B cell (primary cell): Measurements from ENCODE around the gene RPL10. TPM values are rescaled to one million over a fixed set of nuclear protein-coding genes. Genes with fewer than 3 reads are reported as not detected.

Source experiments
- ATAC-seq: fragments of 200-7000 bp; cut with Tn5 transposase; one replicate; pipeline ENCODE4 v1.10.0; 2021; ENCODE audit warnings: low read depth, mild to moderate bottlenecking, moderate number of reproducible peaks, moderate library complexity
- CTCF ChIA-PET: fragments of 350-600 bp; sonication (Branson Sonifier 250); formaldehyde crosslinking; loops from one replicate; lab custom pipeline; 2021; ENCODE audit warnings: antibody characterized with exemption, inconsistent platforms; lab: Charles Lee
- POLR2A ChIA-PET: fragments of 350-600 bp; sonication (Branson Sonifier 250); formaldehyde crosslinking; loops from one replicate; lab custom pipeline; 2021; ENCODE audit warnings: antibody characterized with exemption; lab: Charles Lee
- DNase-seq: peaks from one replicate; pipeline ENCODE4 v3.0.0; 2013
- H2AFZ ChIP-seq: 2 replicates; pipeline ENCODE4 v1.6.1; 2012; ENCODE audit warnings: mild to moderate bottlenecking, low read depth, low read length; ENCODE audit not compliant: insufficient read depth, poor library complexity, severe bottlenecking
- H3K27ac ChIP-seq, 2 donors: 1 replicate in 1 of 2; 2 replicates in 1 of 2; pipeline ENCODE4 v1.5.1; 2012 to 2013; ENCODE audit warnings: low read length in 2 of 2, mild to moderate bottlenecking in 2 of 2, moderate library complexity in 1 of 2
- H3K27me3 ChIP-seq, 4 experiments: fragments of 200-600 bp in 1 of 4; sonication (generic) in 1 of 4; replicated peaks in 1 of 4; 1 replicate in 2 of 4; 2 replicates in 2 of 4; pipeline versions ENCODE4 v1.6.1 to v1.7.0; 2013 to 2016; ENCODE audit warnings: low read length in 3 of 4, mild to moderate bottlenecking in 2 of 4, mixed read lengths in 1 of 4, moderate library complexity in 1 of 4; ENCODE audit not compliant: insufficient read depth in 4 of 4, control insufficient read depth in 3 of 4; ENCODE audit errors: control extremely low read depth in 1 of 4
- H3K36me3 ChIP-seq, 2 experiments: replicated peaks in 1 of 2; 1 replicate in 1 of 2; 2 replicates in 1 of 2; pipeline versions ENCODE4 v1.6.1 to v1.7.1; 2013; ENCODE audit warnings: low read length in 1 of 2; ENCODE audit not compliant: insufficient read depth in 2 of 2, control insufficient read depth in 1 of 2; ENCODE audit errors: control extremely low read depth in 1 of 2, extremely low read depth in 1 of 2
- H3K4me1 ChIP-seq, 2 donors: fragments of 200-600 bp in 1 of 2; sonication (generic) in 1 of 2; 1 replicate in 1 of 2; 2 replicates in 1 of 2; pipeline versions ENCODE4 v1.5.1 to v1.6.1; 2013 to 2017; ENCODE audit warnings: low read length in 2 of 2; ENCODE audit not compliant: control insufficient read depth in 2 of 2, insufficient read depth in 2 of 2
- H3K4me2 ChIP-seq: replicated peaks from 2 replicates; pipeline ENCODE3; 2012; ENCODE audit warnings: mild to moderate bottlenecking, low read depth, low read length; ENCODE audit not compliant: poor library complexity, severe bottlenecking
- H3K4me3 ChIP-seq, 5 experiments: fragments of 200-600 bp in 1 of 5; sonication (generic) in 1 of 5; 1 replicate in 3 of 5; 2 replicates in 2 of 5; pipeline versions ENCODE4 v1.5.1 to v1.7.0; 2011 to 2016; ENCODE audit warnings: low read length in 4 of 5, mild to moderate bottlenecking in 4 of 5, low read depth in 2 of 5, control low read depth in 1 of 5, moderate library complexity in 1 of 5; ENCODE audit not compliant: insufficient read depth in 1 of 5; ENCODE audit errors: control extremely low read depth in 1 of 5, extremely low read depth in 1 of 5
- H3K79me2 ChIP-seq: fragments of 200-600 bp; sonication (generic); one replicate; pipeline ENCODE4 v1.6.0; 2016; ENCODE audit warnings: low read length; ENCODE audit not compliant: control insufficient read depth, insufficient read depth
- H3K9ac ChIP-seq: fragments of 200-600 bp; sonication (generic); 2 replicates; pipeline ENCODE4 v1.6.1; 2017; ENCODE audit warnings: mild to moderate bottlenecking, low read length, moderate library complexity
- H3K9me3 ChIP-seq, 3 donors: one replicate each; pipeline versions ENCODE4 v1.6.1 to v1.7.1; 2013; ENCODE audit warnings: low read length in 2 of 3; ENCODE audit not compliant: control insufficient read depth in 2 of 3, insufficient read depth in 1 of 3; ENCODE audit errors: control extremely low read depth in 1 of 3
- H4K20me1 ChIP-seq: 2 replicates; pipeline ENCODE4 v1.6.0; 2012; ENCODE audit warnings: mild to moderate bottlenecking, low read length; ENCODE audit not compliant: insufficient read depth, control insufficient read depth, poor library complexity, severe bottlenecking
- H3K27ac Mint-ChIP-seq: one replicate; pipeline ENCODE4 v1.8.0; 2021; ENCODE audit warnings: mixed read lengths
- H3K27me3 Mint-ChIP-seq: one replicate; pipeline ENCODE4 v1.8.0; 2021; ENCODE audit warnings: mixed read lengths
- H3K4me1 Mint-ChIP-seq: one replicate; pipeline ENCODE4 v1.8.0; 2021; ENCODE audit warnings: mixed read lengths
- H3K4me3 Mint-ChIP-seq: one replicate; pipeline ENCODE4 v1.8.0; 2021; ENCODE audit warnings: mixed read lengths
- H3K9me3 Mint-ChIP-seq: one replicate; pipeline ENCODE4 v1.8.0; 2022; ENCODE audit warnings: mixed read lengths; ENCODE audit not compliant: insufficient read depth
- EZH2 ChIP-seq: IDR thresholded peaks from 2 replicates; pipeline ENCODE4 v1.6.1; 2012; ENCODE audit warnings: borderline replicate concordance, low read depth, mild to moderate bottlenecking, moderate library complexity, low read length; ENCODE audit not compliant: insufficient read depth, poor library complexity, severe bottlenecking
- WGBS: methylation state at CpG from one replicate; pipeline ENCODE4 v1.1.5; 2013; ENCODE audit warnings: missing lambda C conversion rate; ENCODE audit not compliant: insufficient coverage; 5-methylcytosine and 5-hydroxymethylcytosine counted together
- intact Hi-C: fragments of 100-400 bp; cut with micrococcal nuclease; formaldehyde crosslinking; loops from one replicate; pipeline ENCODE4 v1.10.0; 2022
- polyA plus RNA-seq: library from polyadenylated mRNA; depleted of rRNA; stranded (reverse); fragments of >200 nt; gene quantifications from 2 replicates; pipeline ENCODE4 v1.2.3, GENCODE V29; 2012
- total RNA-seq, 2 donors: library from RNA; stranded (reverse); fragments of 120-200 nt in 1 of 2; gene quantifications; 1 replicate in 1 of 2; 2 replicates in 1 of 2; pipeline versions ENCODE4 v1.2.3 to v1.2.4, GENCODE V29; 2013 to 2022
- TF ChIP-seq, protein P1 (sequence below): fragments of 200-600 bp; IDR thresholded peaks from one replicate; pipeline ENCODE4 v1.8.0; 2022; ENCODE audit warnings: antibody characterized with exemption, mild to moderate bottlenecking

Gene RPL10
- total and polyA plus RNA-seq, 2 donors (not counting 1 experiment from before 2014, with no cell fraction given) = 4,073 to 16,482 TPM

DNA sequence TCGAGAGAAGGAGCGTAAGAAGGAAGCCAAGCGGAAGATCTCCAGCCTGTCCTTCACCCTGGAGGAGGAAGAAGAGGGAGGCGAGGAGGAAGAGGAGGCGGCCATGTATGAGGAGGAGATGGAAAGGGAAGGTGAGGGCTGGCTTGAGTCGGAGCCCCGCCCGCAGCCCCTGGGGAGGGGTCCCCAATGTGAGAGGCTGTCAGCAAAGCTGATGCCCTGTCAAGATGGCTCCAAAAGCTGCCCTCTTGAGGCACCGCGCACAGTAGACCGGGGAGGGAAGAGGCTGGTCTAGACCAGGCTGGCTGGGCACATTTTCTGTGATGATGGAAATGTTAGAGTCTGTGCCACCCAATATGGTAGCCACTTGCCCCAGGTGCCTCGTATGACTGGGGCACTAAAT, 48.3 kb downstream of the RPL10 start:
- H3K27me3 Mint-ChIP-seq = no peaks in the 10 kb centered on the region
- Histone ChIP-seq H3K79me2 (peaks cover 10% of the 10 kb centered on the region), H2AFZ (no peak overlapping the region), H3K4me2 (no peak overlapping the region), H3K36me3 (peaks cover 0 to 7% of the 10 kb centered on the region in 2 experiments), H3K4me1 (peaks cover 10 to 18% of the 10 kb centered on the region in 2 donors), H4K20me1 (no peaks in the 10 kb centered on the region), H3K9ac (no peak overlapping the region), H3K27ac (no peak overlapping the region), H3K27me3 (no peaks in the 10 kb centered on the region), H3K4me3 (no peak overlapping the region), H3K9me3 (no peaks in the 10 kb centered on the region)
- no peak for DNase-seq
- no peak overlapping the region for H3K27ac Mint-ChIP-seq
- WGBS = 94% methylated on average over 3 of the region's 12 CpGs
- no peak for ATAC-seq
- intact Hi-C loops = no loop called here
- POLR2A ChIA-PET = no interaction called here
- TF ChIP-seq, protein P1, sequence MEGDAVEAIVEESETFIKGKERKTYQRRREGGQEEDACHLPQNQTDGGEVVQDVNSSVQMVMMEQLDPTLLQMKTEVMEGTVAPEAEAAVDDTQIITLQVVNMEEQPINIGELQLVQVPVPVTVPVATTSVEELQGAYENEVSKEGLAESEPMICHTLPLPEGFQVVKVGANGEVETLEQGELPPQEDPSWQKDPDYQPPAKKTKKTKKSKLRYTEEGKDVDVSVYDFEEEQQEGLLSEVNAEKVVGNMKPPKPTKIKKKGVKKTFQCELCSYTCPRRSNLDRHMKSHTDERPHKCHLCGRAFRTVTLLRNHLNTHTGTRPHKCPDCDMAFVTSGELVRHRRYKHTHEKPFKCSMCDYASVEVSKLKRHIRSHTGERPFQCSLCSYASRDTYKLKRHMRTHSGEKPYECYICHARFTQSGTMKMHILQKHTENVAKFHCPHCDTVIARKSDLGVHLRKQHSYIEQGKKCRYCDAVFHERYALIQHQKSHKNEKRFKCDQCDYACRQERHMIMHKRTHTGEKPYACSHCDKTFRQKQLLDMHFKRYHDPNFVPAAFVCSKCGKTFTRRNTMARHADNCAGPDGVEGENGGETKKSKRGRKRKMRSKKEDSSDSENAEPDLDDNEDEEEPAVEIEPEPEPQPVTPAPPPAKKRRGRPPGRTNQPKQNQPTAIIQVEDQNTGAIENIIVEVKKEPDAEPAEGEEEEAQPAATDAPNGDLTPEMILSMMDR = no peak
- no peak for TF ChIP-seq EZH2
- CTCF ChIA-PET = no interaction called here
- no peak overlapping the region for H3K4me3 Mint-ChIP-seq
- H3K9me3 Mint-ChIP-seq = no peaks in the 10 kb centered on the region
- peaks cover 5% of the 10 kb centered on the region for H3K4me1 Mint-ChIP-seq

DNA sequence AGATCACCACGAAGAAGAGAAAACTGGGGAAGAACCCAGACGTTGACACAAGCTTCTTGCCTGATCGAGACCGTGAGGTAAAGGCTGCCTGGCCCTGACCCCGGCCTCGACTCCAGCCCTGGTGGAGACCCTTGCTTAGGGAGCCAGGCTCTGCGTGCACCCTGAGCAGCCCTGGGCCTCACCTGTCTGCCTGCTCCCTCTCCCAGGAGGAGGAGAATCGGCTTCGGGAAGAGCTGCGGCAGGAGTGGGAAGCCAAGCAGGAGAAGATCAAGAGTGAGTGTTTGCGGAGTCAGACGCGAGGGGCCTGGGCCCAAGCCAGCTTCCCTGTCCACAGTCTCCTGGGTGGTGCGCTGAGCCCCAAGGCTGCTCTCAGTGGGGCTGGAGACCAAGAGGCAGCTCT, 50.3 kb downstream of the RPL10 start:
- Mint-ChIP-seq H3K27ac (no peak overlapping the region), H3K4me1 (peaks cover 1% of the 10 kb centered on the region), H3K27me3 (no peaks in the 10 kb centered on the region), H3K4me3 (no peak overlapping the region), H3K9me3 (no peaks in the 10 kb centered on the region)
- peaks cover 0 to 7% of the 10 kb centered on the region in 2 experiments for H3K36me3 ChIP-seq
- no peak overlapping the region for H3K4me2 ChIP-seq
- H3K4me1 ChIP-seq = peaks cover 8 to 15% of the 10 kb centered on the region in 2 donors
- ChIA-PET POLR2A (no interaction called here), CTCF (interaction anchor here (0.8 kb wide), 1 partner anchor 50 kb away, joined by 4 read pairs; the partner anchor contains the start of gene RPL10)
- H4K20me1 ChIP-seq = no peaks in the 10 kb centered on the region
- DNase-seq (no peak), ATAC-seq (no peak)
- H3K27me3 ChIP-seq = no peaks in the 10 kb centered on the region
- H3K4me3 ChIP-seq = no peak overlapping the region
- 95% methylated on average over 8 of the region's 14 CpGs for WGBS
- peaks cover 10% of the 10 kb centered on the region for H3K79me2 ChIP-seq
- H3K9me3 ChIP-seq = no peaks in the 10 kb centered on the region
- intact Hi-C loops = no loop called here
- no peak overlapping the region for H3K27ac ChIP-seq
- no peak overlapping the region for H2AFZ ChIP-seq
- no peak overlapping the region for H3K9ac ChIP-seq
- TF ChIP-seq, protein P1 = no peak
- no peak for TF ChIP-seq EZH2
